ENCODE data around the gene CTNNA1. TPM values are rescaled to one million over a fixed set of nuclear protein-coding genes. Genes with fewer than 3 reads are reported as not detected.

Gene CTNNA1
- total and polyA plus RNA-seq, 2 donors (not counting 3 experiments of a cell fraction or from before 2014, with no cell fraction given), result 156 to 394 TPM

GRCh38 chr5:138889994-138890393, 136.8 kb downstream of the CTNNA1 start:
- no peaks in the 10 kb centered on the region for H3K9me3 ChIP-seq (replicated peaks; ENCODE audit: control insufficient read depth, insufficient read depth, low read length)
- no peak for FAIRE-seq
- no peak for DNase-seq (ENCODE audit: low read depth, low spot score)
- H3K9ac ChIP-seq (replicated peaks; ENCODE audit: extremely low read depth, insufficient read depth, low read length), result no peak overlapping the region
- H3K9me1 ChIP-seq (replicated peaks; ENCODE audit: control insufficient read depth, extremely low read depth, insufficient read depth, low read length), result no peaks in the 10 kb centered on the region
- no peak overlapping the region for H2AFZ ChIP-seq (ENCODE audit: low read depth, low read length)
- POLR2A ChIA-PET, result no interaction called here
- H3K4me1 ChIP-seq (ENCODE audit: control insufficient read depth, extremely low read depth, insufficient read depth, low read length), result no peaks in the 10 kb centered on the region
- CTCF ChIA-PET, result no interaction called here
- no TSS peak for BruUV-seq (replicated peaks)
- H3K27ac ChIP-seq (ENCODE audit: insufficient read depth, low read depth, low read length), result no peak overlapping the region
- H3K4me2 ChIP-seq (ENCODE audit: insufficient read depth, low read length), result no peak overlapping the region
- peaks cover 4% of the 10 kb centered on the region for H3K79me2 ChIP-seq (ENCODE audit: control insufficient read depth, insufficient read depth, low read length)
- H3K27me3 ChIP-seq (ENCODE audit: control insufficient read depth in 2 of 2, insufficient read depth in 2 of 2, low read length in 2 of 2), result no peaks in the 10 kb centered on the region
- peaks cover 20 to 26% of the 10 kb centered on the region in 2 experiments for H3K36me3 ChIP-seq (ENCODE audit: control insufficient read depth in 2 of 2, extremely low read depth in 1 of 2, insufficient read depth in 2 of 2, low read length in 2 of 2)
- TF ChIP-seq MAX (IDR thresholded peaks at IDR 0.05; ENCODE audit: insufficient read depth, insufficient read length) (no peak), MYC (IDR thresholded peaks at IDR 0.05; ENCODE audit: low read depth, low read length) (no peak), EZH2 (IDR thresholded peaks at IDR 0.05; ENCODE audit: borderline replicate concordance, low read depth, low read length, severe bottlenecking) (no peak), POLR2A (IDR thresholded peaks at IDR 0.05; ENCODE audit: low read depth, low read length) (no peak), CTCF (IDR thresholded peaks at IDR 0.05; ENCODE audit: extremely low read depth in 1 of 2, insufficient read depth in 1 of 2, low read depth in 1 of 2, low read length in 2 of 2) (no peak), FOS (IDR thresholded peaks at IDR 0.05; ENCODE audit: borderline replicate concordance, insufficient read depth, low read length) (no peak), GATA2 (IDR thresholded peaks at IDR 0.05; ENCODE audit: insufficient read depth, insufficient read length, low read depth, low read length) (no peak), POLR2AphosphoS5 (IDR thresholded peaks at IDR 0.05; ENCODE audit: insufficient read depth, low read depth, low read length) (no peak), JUN (IDR thresholded peaks at IDR 0.05; ENCODE audit: borderline replicate concordance, insufficient read depth, insufficient read length, low read depth) (no peak)
- H4K20me1 ChIP-seq (replicated peaks; ENCODE audit: control insufficient read depth, extremely low read depth, insufficient read depth, low read length), result no peaks in the 10 kb centered on the region
- intact Hi-C loops (cut with micrococcal nuclease), result no loop called here
- dilution Hi-C loops (cut with MboI; ENCODE audit: extremely low pct_ligation_motif_present, low sequenced_read_pairs), result no loop called here
- H3K4me3 ChIP-seq (replicated peaks in 1 of 3; ENCODE audit: insufficient read depth in 1 of 3, low read depth in 1 of 3, low read length in 3 of 3), result no peak overlapping the region

Data from endothelial cell of umbilical vein (primary cell).